Measurements from ENCODE around the gene MACROD1.

DNA sequence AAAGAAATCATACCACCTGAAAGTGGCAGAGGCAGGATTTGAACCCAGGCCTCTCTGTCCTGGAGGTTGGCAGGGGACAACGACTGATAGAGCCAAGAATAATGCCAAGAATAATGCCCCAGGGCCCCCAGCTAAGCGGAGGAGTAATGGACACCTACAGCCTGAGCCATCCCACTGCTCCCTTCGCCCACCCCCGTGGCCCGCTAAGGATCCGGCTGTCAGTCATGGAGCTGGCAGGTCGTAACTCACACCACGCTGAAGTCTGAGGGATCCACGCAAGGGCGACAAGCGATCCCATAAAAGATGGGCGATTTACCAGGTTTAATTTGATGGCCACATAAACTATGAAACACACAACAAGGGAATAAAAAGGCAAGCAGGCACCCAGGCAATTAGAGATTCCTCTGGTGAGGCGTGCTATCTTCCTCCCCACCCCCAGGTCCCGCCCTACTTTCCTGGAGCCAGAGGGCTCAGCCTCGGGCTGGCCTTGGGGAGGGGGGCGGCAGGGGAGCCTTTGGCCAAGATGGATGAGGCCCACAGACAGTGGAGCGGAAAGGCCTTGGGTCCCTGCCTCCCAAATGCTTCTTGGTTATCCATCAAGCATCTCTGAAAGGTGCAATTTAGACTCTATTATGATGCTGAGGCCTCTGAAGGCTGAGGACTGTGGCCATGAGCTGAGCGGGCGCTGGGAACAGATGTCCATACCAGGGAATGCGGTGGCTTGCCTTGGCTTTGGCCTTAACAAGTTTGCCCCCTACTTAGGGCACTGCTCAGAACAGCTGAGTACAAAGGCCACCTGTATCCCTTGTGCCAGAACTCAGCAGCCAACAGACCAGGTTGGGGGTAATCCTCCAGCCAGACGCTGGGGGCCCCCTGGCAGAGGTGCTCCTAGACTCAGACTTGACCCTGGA is 55.2 kb downstream of the MACROD1 start:
- TF ChIP-seq CTCF (IDR thresholded peaks at IDR 0.05 in 8 of 11, conservative IDR thresholded peaks at IDR 0.05 in 3 of 11): no peak
- no peak for TF ChIP-seq POLR2AphosphoS5 (IDR thresholded peaks at IDR 0.05)

Measured in spleen (tissue), 7 donors.